ENCODE data around the gene KIF26B.

GRCh38 chr1:245266105-245266504 is 111.3 kb downstream of the KIF26B start:
- TF ChIP-seq CTCF (IDR thresholded peaks at IDR 0.05; ENCODE audit: poor library complexity, severe bottlenecking): no peak
- TF ChIP-seq EZH2 (IDR thresholded peaks at IDR 0.05; ENCODE audit: borderline replicate concordance, insufficient read depth, low read length, poor library complexity, severe bottlenecking): no peak

Data from neural cell (in vitro differentiated cells).